ENCODE results near the gene SDHB.

The SDHB gene

DNA sequence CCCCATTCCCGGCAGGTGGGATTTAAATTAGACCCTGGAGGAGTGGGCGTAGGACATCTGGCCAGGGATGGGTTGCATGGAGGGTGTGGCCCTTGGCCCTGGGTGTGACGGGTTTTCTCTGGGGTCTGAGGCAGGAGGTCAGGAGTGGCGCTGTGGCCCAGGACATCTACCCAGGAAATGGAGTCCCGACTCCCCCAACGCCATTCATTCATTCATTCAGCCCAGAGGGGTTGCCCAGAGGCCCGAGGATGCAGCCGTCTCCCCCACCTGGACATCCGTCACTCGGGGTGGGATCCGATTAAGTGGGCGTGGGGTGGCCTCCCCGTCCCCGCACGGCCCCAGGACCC, 42.8 kb downstream of the SDHB start:
- no peak for DNase-seq

DNA sequence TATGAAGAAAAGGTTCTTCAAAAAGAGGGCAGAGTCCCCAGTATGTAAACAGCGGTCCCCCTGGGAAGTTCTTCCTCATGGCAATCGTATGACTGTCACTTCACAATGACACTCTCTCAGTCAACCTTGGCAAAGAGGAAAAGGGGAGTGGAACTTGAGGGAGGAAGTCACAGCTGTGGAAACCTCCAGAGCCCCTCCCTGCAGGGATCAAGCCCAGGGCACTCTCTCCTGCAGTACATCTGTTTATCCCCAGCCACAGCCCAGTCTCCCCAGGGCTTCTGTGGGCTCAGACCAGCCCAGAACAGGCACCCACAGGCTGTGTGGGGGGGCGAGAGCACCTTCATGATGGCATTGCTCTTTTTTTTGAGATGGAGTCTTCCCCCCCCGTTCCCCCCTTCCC, 44.1 kb downstream of the SDHB start:
- peak; percentile 7 for DNase-seq

DNA sequence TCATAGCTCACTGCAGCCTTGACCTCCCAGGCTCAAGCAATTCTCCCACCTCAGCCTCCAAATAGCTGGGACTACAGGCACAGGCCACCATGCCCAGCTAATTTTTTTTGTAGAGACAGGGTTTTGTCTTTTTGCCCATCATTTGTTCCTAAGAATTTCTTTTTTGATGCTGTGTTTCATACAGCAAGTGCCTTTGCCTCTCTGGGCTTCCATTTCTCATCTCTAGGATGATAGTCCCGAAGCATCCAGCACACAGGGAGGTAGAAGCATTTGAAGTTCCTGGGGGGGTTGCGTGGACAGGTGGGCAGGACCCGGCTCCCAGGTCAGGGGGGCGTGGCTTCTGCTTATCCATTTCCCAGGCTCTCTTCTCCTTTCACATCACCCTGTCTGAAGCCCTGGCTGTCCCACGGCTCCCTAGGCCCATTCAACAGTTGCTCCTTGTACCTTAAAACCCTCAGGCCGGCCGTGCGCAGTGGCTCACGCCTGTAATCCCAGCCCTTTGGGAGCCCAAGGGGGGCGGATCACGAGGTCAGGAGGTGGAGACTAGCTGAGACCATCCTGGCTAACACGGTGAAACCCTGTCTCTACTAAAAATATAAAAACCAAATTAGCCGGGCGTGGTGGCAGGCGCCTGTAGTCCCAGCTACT, 45.5 kb downstream of the SDHB start:
- no peak for DNase-seq

DNA sequence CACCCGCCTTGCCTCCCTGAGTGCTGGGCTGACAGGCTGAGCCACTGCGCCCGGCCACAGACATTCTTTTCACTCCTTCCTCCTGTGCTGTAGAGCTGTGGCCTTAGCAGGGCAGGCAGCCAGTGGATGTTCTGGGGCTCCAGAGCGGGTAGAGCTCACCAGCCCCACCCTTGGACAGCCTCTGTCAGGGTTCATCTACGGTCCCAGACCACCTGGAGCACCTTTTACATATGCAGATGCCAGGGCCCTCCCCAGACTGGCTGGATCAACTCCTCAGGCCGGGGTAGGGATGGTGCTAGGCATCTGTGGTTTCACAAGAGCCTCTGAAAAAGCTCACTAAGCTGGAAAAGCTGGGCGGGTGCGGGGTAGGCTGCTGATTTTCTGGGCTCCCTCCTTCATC, 46.7 kb downstream of the SDHB start:
- DNase-seq, result no peak

DNA sequence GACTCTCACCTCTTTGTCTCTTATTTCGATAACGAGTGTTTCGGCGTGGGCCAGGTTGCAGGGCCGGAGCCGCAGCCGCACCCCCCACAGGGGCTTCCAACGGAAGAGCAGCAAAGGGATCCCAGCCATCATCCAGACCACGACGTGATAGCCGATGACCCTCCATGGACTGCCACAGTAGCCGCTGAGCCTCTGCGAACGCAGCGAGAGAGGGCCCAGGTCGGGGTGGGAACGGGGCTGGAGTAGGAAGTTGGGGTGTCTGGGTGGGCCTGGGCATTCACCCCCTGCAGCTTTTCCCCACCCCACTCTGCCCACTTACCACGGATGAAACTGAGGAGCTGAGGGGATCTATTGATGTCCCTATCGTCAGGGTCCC, 48.5 kb downstream of the SDHB start:
- no peak for DNase-seq

DNA sequence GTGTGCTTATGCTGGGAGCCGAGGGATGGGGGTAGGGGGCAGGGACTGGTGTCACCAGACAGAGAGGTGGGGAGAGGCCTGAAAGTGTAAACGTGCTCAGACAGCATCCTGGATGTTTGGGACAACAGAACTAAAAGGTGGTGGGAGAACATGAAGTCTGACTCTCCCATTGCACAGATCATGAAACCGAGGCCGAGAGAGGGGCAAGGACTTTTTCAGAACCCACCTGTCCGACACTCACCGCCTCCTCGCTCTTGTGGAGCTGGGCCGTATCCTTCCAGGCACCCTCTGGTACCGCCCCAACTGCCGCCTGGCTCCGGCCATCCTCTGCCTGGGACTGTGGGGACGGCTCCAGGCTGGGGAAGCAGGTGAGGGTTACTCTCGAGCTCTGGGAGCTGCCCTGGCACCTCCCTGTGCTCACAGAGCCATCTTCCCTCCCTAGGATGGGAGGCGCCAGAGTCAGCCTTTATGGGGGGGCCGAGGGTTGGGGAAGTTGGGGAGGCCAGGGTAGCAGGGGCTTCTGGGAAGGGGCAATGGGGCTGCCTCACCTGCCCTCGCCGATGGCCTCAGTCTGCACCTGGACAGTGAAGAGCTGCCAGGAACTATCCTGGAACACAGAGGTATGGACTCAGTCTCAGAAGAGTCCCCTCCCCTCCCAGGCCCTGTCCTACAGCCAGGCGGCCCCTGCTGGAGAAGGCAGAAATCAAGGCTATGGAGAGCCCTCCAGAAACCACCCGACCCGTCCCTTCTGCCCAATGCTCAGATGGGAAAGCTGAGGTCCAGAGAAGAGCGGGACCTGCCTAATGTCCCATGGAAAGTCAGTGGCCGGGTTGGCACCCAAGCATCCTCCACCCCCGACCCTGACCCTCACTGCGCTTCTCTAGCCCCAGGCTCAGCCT, 49.1 kb downstream of the SDHB start:
- DNase-seq, result no peak

DNA sequence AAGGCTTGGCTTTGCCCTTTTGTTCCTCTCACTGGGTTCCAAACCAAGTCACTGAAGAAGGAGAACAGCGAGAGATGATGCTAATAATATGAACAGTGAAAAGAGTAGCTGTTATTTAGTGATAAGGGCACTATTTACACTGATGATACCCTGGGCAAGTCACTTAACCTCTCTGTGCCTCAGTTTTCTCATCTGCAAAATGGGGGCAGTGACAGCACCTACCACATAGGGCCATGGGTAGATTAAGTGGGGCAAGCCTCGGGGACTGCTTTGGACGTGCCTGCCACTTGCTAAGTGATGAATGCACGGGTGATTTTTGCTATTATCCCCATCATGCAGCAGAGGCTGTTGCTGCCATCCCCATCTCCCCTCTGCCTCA, 51.3 kb downstream of the SDHB start:
- no peak for DNase-seq

DNA sequence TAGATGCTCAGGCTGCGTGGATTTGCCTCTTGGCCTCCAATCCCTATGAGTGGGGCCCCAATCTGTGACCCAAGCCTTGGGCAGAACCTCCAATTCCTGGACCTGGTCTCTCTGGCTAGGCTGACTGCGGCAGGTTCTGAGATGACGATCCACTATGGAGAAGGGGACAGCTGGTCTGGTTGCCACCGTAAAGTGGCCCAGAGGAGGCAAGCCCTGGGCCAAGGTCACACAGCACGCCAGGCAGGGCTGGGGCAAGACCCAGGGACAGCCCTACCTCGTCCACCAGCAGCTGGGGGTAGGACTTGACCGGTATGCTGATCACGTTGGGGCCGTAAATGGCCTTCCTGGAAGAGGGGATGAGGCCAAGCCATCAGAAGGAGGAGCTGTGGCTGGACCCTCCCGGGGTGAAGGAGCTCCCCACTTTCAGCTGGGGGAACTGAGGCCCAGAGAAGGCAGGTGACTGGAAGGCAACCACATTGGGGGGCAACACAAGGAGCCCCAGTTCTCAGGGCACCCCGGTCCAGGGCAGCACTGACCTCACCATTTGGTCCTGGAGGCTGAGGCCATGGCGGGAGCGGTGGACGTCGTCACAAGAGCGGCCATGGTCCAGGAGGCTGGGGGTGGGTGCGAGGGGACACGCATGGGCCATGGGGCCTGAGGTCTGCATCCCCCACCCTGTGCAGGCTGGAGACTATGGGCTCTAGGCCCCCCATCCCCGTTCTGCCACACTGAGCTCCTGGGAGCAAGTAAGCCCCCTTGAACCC, 51.9 kb downstream of the SDHB start:
- no peak for DNase-seq

DNA sequence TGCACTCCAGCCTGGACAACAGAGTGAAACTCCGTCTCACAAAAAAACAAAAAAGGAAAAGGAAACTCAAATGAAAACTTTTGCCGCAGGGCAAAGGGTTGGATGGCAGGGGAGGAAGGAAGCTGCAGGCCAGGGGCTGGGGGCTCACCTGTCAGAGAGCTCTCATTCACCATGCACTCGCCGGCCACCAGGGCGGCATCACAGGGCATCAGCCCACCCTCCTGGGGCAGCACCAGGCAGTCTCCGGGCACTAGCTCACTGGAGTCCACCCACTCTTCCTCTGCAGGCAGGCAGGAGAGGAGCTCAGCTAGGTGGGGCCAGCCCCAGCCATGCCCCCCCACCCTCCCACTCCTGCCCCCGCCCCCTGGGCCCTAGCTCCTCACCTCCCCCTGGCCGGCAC, 54.0 kb downstream of the SDHB start:
- DNase-seq, result no peak

DNA sequence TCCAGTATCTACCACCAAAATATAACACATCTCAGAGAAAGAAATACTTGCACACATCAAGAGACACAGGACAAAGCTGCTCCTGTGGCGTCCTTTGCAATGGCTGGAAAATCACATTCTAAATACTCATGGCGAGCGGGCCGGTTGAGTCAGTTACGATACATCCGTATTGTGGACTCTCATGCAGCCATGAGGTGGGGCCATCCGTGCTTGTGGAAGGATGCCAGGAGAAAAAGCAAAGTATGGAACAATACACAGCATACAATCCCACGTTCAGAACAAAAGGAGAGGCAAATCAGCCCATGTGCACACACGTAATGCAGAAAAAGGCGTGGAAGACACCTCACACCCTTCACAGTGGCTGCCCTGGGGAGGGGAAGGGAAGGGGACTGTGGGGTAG, 55.2 kb downstream of the SDHB start:
- DNase-seq, result no peak

DNA sequence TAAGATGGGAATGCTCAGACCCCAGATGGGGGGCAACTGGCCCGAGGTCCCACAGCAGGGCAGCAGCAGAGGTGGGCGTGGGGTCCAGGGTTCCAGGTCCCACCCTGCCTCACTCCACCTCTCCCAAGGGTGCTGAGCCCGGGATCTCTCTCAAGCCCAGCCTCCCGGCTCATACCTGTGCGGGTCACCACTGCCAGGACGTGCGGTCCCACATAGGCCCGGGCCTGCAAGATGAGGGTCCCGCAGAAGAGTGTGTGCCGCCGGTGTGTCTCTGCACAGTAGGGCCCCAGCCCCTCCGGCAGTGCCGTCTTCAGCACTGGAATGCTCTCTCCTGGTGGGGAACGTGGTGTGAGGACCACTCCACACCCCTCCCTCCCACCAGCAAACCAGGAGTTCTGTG, 57.0 kb downstream of the SDHB start:
- DNase-seq, result no peak

DNA sequence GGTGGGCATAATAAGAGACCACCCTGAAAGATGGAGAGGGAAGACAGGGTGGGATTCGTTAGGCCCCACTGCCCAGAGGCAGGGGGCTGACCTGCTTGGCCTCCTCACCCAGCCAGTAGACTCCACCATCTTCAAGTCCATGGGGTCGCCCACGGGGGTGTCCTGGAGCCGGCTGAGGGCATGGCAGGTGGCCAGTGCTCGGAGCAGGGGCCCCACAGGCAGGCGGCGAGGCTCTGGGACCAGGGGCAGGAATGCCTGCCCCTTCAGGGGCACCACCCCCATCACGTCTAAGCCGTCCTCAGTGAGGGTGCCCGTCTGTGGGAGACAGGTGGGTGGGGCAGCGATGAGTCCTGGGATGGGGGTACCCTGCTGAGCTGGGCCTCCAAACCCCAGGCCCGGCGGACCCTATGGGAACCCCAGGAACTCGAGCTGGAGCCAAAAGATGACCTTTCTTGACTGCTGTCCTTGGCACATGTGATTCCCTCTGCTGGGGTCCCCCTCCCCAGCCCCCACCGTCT, 60.3 kb downstream of the SDHB start:
- DNase-seq, result no peak

DNA sequence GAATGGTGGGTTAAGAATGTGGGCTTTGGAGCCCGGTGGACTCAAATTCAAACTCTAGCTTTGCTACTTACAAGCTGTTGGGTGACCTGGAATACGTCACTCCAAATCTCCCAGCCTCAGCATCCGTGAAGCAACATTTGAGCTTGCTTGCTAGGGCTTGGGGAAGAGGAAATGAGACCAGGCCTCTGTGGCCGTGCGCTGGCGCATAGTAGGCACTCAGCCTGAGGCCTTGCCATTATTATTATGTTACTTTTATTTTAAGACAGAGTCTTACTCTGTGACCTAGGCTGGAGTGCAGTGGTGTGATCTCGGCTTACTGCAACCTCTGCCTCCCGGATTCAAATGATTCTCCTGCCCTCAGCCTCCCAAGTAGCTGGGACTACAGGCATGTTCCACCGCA, 61.2 kb downstream of the SDHB start:
- no peak for DNase-seq

DNA sequence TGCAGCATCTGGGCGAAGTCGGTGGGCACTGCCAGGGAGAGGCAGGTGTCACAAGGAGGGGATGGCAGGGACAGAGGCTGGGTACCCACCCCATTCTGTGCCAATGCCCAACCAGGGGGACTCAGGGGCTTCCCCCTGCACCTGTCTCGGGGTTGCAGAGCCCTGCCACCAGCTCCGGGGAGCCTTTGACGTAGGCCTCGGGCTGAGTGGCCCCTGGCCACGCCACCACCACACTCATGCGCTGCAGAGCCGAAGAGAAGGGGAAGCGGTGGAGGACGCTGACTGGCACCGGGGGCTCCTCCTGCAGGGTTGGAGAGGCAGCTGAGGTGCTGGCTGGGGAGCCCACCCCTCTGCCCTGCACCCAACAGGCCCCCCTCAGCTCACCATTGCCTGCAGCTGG, 61.7 kb downstream of the SDHB start:
- DNase-seq, result no peak

DNA sequence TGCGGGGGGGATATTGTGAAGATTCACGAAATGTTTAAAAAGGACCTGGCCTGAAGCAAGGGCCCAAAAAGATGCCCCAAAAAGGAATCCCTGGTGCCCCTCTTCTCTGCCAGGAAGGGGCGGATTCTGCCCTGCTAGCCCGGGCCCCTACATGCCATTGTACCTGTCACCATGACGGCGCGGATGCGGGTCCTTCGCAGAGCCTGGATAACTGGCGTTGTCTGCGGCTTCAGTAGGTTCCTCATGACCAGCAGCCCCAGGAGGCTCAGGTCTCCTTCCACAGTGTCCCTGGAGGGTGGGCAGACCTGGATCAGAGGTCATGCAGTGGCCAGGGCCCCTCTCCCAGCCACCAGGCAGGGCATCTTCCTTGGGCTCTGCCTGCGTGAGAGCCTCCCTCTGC, 62.3 kb downstream of the SDHB start:
- DNase-seq, result no peak

DNA sequence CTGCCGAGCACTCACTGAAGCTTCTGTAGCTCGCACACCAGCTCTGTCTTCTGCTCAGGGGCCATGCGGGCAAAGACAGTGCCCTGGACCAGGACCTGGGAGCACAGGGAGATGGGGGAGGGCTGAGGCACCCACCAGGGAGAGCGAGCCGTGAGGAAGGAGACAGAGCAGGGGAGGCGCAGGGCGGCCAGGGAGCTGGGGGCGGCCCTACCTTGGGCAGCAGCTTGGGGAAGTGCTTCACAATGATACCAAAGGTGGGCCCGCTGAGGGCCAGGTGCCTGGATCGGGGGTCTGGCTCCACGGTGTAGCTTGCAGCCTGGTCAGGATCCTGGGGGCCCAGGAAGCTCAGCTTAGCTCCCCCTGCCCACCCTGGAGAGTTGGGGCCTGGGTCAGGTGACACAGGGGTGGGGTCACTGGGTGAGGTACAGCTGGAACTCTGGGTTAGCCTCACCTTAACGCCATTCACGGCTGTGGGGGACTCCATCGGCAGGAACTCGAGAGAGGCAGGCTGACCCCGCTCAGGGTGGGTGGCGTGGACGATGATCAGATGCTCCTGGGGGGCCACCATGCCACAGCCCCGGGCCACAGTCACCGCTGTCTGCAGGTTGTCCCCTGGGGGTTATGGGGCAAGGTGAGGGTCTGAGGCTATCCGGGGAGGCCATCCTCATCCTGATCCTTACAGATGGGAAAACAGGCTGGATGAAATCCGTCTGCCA, 64.0 kb downstream of the SDHB start:
- no peak for DNase-seq

DNA sequence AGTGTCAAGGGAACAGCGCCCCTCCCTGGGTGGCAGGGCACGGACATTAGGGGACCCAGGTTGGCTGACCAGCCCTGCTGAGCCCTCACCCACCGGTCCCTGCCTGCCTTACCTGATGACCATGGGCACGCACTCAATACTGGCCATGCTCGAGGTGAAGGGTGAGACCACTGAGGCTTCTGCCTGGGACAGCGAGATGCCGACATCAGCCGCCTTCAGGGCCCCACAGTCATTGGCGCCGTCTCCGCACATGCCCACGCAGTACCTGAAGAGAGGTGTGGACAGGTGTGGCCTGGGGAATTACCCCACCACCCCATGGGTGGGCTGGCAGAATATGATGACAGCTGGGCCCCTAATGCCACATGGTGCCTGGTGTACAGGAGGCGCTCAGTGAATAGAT, 65.6 kb downstream of the SDHB start:
- no peak for DNase-seq

DNA sequence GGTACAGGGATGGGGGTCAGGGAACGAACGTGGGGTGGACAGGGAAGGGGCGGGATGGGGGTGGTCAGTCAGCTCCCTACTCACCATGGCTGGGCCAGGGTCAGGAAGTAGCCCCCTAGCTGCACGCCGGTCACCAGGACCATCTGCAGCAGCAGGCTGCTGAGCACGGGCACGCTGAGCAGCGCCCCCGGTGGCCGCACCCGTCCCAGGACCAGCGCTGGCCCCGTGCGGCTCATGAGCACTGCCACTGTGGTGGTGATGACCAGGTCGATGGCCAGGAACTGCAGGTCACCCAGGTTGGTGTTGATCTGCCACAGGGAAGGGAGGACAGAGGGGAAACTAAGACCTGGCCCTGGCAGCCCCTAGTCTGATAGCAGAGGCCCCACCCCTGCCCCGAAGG, 66.9 kb downstream of the SDHB start:
- DNase-seq, result no peak

DNA sequence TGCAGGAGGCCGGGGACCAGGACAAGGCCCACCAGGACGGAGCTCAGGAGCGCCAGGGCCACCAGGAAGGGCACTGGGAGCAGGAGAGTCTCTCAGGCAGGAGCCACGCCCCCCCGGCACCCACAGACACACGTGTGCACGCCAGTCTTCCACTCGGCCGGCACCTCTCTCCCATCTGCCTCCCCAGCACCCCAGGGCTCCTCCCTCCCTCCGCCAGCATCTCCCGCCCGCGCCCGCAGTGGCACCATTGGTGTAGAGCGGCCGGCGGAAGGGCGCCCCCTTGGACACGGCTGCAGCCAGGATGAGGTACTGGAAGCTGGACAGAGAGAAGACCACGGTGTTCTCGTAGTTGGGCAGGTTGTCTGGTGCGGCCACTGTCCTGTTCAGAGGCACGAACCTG, 67.3 kb downstream of the SDHB start:
- no peak for DNase-seq

DNA sequence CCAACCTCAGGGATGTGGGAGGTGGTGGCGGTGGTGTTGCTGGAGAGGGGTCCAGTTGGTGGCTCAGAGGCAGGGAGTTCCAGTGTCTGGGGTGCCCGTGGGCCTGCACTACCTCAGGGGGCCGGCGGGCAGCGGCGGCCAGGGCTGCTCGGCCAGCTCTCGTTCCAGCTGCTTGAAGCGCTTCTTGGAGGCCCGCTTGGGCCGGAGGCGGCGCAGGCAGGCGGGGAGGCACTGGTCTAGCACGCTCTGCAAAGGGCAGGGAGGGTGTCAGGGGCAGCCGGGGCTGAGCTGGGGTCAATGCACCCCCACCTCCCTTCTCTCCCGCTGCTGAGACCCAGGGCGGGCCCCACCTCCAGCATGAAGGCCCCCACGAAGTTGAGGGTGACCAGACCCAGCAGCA, 67.7 kb downstream of the SDHB start:
- no peak for DNase-seq

DNA sequence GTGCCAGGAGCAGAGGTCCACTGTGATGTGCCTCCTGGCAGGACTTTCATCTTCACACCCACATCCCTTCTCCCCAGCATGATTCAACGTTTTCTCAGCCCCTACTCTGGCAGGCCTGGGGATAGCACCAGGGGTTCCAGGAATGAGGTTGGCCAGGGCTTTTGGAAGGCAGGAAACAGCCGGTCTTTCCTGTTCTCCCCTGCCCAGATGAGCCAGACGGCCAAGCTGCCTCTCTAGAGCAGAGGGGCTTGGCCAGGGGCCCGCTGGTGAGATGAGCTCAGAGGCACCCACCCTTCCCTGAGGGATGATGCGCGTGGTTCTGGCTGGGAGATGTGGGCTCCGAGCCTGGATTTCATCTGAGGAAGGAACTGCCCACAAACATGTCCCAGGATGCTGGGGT, 69.1 kb downstream of the SDHB start:
- DNase-seq, result no peak

DNA sequence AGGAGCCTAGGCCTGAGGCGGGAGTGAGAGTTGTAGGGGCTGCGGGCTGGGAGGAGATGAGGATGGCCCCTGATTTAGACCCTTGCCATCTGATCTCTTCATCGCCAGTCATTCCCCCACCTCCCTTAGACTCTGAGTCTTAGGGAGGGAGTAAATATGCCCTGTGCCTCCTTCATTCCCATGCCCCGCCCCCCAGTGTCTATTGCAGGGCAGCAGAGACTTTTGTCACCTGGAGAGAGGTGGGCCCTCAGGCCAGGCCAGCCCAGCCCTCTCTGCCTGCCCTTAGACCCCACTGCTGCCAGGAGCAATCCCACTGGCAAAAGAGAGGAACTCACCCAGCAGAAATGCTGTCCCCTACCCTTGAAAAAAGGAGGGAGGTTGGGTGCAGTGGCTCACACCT, 70.2 kb downstream of the SDHB start:
- DNase-seq, result no peak

DNA sequence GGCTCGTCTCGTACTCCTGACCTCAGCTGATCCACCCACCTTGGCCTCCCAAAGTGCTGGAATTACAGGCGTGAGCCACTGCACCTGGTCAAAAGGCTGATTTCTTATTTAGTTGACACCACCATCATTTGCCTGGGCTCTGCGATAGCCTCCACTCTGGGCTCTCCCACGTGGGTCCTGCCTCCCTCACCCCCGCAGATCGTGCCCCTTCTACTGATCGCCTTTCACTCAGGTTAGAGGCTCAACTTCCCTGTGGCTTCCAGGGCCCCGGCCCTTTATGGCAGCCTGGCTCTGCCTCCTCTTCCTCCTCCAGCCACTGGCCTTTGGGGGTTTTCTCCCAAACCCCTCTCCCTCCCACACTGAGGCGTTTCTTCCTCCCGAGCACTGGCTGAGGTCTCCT, 70.9 kb downstream of the SDHB start:
- DNase-seq, result no peak
